GM23338 (cell line): Measurements from ENCODE around the gene BMPR1B.

Experiments used
- CREB1 ChIP-seq: fragments of 250-450 bp; sonication (Bioruptor Pico); IDR thresholded peaks from 2 replicates; pipeline ENCODE4 v1.5.0; 2020; ENCODE audit warnings: low read depth, mild to moderate bottlenecking, moderate library complexity
- EZH2 ChIP-seq: fragments of 200-600 bp; sonication (generic); IDR thresholded peaks from one replicate; pipeline ENCODE4 v1.8.0; 2017; ENCODE audit warnings: antibody characterized with exemption, mild to moderate bottlenecking, low read depth; ENCODE audit not compliant: unreplicated experiment
- EZH2phosphoT487 ChIP-seq: fragments of 200-600 bp; sonication (generic); IDR thresholded peaks from one replicate; pipeline ENCODE4 v1.8.1; 2018; ENCODE audit warnings: antibody characterized with exemption; ENCODE audit not compliant: unreplicated experiment
- JUNB ChIP-seq: IDR thresholded peaks from one replicate; pipeline ENCODE4 v1.6.1; 2016; ENCODE audit warnings: antibody characterized with exemption; ENCODE audit not compliant: unreplicated experiment
- NANOG ChIP-seq: IDR thresholded peaks from 2 replicates; pipeline ENCODE4 v1.6.1; 2016; ENCODE audit warnings: antibody characterized with exemption, borderline replicate concordance
- POLR2AphosphoS5 ChIP-seq: IDR thresholded peaks from 2 replicates; pipeline ENCODE4 v1.6.1; 2016; ENCODE audit warnings: antibody characterized with exemption, low read depth
- STAT1 ChIP-seq: IDR thresholded peaks from one replicate; pipeline ENCODE4 v1.6.1; 2016; ENCODE audit warnings: antibody characterized with exemption; ENCODE audit not compliant: unreplicated experiment
- ZNF114 ChIP-seq: fragments of 250-450 bp; sonication (Bioruptor Pico); IDR thresholded peaks from 2 replicates; pipeline ENCODE4 v1.5.0; 2020; ENCODE audit warnings: mild to moderate bottlenecking, moderate library complexity
- ZNF331 ChIP-seq: fragments of 250-450 bp; sonication (Bioruptor Pico); IDR thresholded peaks from 2 replicates; pipeline ENCODE4 v1.5.0; 2020; ENCODE audit warnings: low read depth, mild to moderate bottlenecking, moderate library complexity
- TF ChIP-seq, protein P1 (sequence below), 2 experiments: fragments of 200-600 bp in 1 of 2; sonication (generic) in 1 of 2; conservative IDR thresholded peaks; 2 replicates each; pipeline versions ENCODE4 v1.5.1 to v1.6.1; 2016 to 2017; ENCODE audit warnings: antibody characterized with exemption in 2 of 2, low read depth in 2 of 2, mild to moderate bottlenecking in 2 of 2, moderate library complexity in 1 of 2
- TF ChIP-seq, protein P2 (sequence below): IDR thresholded peaks from 2 replicates; pipeline ENCODE4 v1.6.1; 2016; ENCODE audit warnings: antibody characterized with exemption
- TF ChIP-seq, protein P3 (sequence below): IDR thresholded peaks from one replicate; pipeline ENCODE4 v1.6.1; 2018; ENCODE audit warnings: antibody characterized with exemption; ENCODE audit not compliant: unreplicated experiment

DNA sequence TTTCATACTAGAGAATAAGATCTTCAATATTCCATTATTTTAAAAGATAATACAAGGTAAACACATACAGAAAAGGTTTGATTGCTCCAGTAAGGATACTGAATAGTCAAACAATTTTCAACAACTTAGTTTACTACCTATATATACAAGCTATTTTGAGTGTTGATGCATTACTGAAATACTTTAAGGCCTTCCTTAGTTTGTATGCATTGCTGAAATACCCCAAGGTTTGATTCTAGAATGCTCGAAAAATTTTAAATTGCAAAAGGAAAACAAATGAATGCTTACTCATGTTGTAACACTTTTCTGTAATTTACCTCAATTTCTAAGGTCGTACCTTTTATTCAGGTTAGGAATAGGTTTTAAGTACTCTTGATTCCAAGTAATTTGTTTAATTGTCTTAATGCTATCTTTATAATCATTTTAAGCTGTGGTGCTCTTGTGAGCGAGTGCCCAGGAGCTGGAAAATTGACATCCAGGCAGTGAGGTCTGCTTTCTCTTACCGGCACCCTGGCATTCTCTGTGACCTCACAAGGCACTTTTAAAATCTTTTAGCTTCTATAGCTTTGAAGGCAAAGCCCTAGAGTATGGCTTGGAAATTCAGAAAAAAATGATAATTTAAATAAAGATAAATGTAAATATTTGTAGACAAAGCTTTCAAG, 114.0 kb downstream of the BMPR1B start:
- TF ChIP-seq, protein P1, sequence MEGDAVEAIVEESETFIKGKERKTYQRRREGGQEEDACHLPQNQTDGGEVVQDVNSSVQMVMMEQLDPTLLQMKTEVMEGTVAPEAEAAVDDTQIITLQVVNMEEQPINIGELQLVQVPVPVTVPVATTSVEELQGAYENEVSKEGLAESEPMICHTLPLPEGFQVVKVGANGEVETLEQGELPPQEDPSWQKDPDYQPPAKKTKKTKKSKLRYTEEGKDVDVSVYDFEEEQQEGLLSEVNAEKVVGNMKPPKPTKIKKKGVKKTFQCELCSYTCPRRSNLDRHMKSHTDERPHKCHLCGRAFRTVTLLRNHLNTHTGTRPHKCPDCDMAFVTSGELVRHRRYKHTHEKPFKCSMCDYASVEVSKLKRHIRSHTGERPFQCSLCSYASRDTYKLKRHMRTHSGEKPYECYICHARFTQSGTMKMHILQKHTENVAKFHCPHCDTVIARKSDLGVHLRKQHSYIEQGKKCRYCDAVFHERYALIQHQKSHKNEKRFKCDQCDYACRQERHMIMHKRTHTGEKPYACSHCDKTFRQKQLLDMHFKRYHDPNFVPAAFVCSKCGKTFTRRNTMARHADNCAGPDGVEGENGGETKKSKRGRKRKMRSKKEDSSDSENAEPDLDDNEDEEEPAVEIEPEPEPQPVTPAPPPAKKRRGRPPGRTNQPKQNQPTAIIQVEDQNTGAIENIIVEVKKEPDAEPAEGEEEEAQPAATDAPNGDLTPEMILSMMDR (conservative IDR thresholded peaks at IDR 0.05; ENCODE audit: low read depth in 2 of 2) = no peak
- no peak for TF ChIP-seq EZH2phosphoT487
- no peak for TF ChIP-seq EZH2
- no peak for TF ChIP-seq POLR2AphosphoS5
- TF ChIP-seq STAT1 = no peak
- TF ChIP-seq, protein P2, sequence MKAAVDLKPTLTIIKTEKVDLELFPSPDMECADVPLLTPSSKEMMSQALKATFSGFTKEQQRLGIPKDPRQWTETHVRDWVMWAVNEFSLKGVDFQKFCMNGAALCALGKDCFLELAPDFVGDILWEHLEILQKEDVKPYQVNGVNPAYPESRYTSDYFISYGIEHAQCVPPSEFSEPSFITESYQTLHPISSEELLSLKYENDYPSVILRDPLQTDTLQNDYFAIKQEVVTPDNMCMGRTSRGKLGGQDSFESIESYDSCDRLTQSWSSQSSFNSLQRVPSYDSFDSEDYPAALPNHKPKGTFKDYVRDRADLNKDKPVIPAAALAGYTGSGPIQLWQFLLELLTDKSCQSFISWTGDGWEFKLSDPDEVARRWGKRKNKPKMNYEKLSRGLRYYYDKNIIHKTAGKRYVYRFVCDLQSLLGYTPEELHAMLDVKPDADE = no peak
- TF ChIP-seq, protein P3, sequence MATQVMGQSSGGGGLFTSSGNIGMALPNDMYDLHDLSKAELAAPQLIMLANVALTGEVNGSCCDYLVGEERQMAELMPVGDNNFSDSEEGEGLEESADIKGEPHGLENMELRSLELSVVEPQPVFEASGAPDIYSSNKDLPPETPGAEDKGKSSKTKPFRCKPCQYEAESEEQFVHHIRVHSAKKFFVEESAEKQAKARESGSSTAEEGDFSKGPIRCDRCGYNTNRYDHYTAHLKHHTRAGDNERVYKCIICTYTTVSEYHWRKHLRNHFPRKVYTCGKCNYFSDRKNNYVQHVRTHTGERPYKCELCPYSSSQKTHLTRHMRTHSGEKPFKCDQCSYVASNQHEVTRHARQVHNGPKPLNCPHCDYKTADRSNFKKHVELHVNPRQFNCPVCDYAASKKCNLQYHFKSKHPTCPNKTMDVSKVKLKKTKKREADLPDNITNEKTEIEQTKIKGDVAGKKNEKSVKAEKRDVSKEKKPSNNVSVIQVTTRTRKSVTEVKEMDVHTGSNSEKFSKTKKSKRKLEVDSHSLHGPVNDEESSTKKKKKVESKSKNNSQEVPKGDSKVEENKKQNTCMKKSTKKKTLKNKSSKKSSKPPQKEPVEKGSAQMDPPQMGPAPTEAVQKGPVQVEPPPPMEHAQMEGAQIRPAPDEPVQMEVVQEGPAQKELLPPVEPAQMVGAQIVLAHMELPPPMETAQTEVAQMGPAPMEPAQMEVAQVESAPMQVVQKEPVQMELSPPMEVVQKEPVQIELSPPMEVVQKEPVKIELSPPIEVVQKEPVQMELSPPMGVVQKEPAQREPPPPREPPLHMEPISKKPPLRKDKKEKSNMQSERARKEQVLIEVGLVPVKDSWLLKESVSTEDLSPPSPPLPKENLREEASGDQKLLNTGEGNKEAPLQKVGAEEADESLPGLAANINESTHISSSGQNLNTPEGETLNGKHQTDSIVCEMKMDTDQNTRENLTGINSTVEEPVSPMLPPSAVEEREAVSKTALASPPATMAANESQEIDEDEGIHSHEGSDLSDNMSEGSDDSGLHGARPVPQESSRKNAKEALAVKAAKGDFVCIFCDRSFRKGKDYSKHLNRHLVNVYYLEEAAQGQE = no peak
- TF ChIP-seq ZNF331 (CRISPR knock-in tag) = no peak
- TF ChIP-seq CREB1 (CRISPR knock-in tag) = no peak
- no peak for TF ChIP-seq NANOG
- TF ChIP-seq JUNB = no peak
- no peak for TF ChIP-seq ZNF114 (CRISPR knock-in tag)
